LNCaP clone FGC (cell line): ENCODE data around the gene TDRD9.

ENCODE experiments used
- DNase-seq: peaks from one replicate; pipeline ENCODE4 v3.0.0-alpha.2; 2011; ENCODE audit warnings: low read depth
- H3K4me3 ChIP-seq: 2 replicates; pipeline ENCODE4 v1.5.1; 2011; ENCODE audit warnings: mild to moderate bottlenecking, low read depth, low read length, control low read depth
- TF ChIP-seq, protein P1 (sequence below): IDR thresholded peaks from 2 replicates; pipeline ENCODE4 v1.5.1; 2012; ENCODE audit warnings: mild to moderate bottlenecking; ENCODE audit not compliant: control insufficient read depth, insufficient read depth; ENCODE audit errors: extremely low read depth

TDRD9 gene

GRCh38 chr14:104039214-104039613, 111.0 kb downstream of the TDRD9 start:
- TF ChIP-seq, protein P1, sequence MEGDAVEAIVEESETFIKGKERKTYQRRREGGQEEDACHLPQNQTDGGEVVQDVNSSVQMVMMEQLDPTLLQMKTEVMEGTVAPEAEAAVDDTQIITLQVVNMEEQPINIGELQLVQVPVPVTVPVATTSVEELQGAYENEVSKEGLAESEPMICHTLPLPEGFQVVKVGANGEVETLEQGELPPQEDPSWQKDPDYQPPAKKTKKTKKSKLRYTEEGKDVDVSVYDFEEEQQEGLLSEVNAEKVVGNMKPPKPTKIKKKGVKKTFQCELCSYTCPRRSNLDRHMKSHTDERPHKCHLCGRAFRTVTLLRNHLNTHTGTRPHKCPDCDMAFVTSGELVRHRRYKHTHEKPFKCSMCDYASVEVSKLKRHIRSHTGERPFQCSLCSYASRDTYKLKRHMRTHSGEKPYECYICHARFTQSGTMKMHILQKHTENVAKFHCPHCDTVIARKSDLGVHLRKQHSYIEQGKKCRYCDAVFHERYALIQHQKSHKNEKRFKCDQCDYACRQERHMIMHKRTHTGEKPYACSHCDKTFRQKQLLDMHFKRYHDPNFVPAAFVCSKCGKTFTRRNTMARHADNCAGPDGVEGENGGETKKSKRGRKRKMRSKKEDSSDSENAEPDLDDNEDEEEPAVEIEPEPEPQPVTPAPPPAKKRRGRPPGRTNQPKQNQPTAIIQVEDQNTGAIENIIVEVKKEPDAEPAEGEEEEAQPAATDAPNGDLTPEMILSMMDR: no peak
- DNase-seq: no peak
- H3K4me3 ChIP-seq: no peak overlapping the region

- TF ChIP-seq, protein P1: no peak
- no peak for DNase-seq
- H3K4me3 ChIP-seq: no peak overlapping the region
Observed at GRCh38 chr14:104040539-104040938, 112.3 kb downstream of the TDRD9 start.

GRCh38 chr14:104041430-104042104, 113.3 kb downstream of the TDRD9 start:
- TF ChIP-seq, protein P1: no peak
- no peak for DNase-seq
- H3K4me3 ChIP-seq: no peak overlapping the region

DNA sequence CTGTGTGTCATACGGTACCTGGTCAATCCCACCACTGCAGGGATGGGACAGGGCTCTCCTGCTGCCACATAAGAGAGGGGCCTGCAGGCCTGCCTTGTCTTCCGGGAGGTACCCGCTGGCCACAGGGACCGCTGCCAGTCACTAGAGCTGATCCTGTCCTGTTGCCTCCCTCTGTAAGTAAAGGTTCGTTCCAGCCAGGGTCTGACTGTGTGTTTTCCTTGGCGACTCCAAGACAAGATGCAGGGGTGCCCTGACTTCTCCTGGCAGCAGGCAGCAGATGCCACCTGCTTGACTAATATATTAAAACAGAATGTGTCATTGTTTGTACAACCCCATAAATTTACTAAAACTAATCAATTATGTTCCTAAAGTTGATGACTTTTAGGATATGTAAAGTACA, 115.8 kb downstream of the TDRD9 start:
- TF ChIP-seq, protein P1: no peak
- no peak for DNase-seq
- no peak overlapping the region for H3K4me3 ChIP-seq

- TF ChIP-seq, protein P1: no peak
- DNase-seq: no peak
- H3K4me3 ChIP-seq: no peak overlapping the region
Observed at GRCh38 chr14:104047761-104048160, 119.5 kb downstream of the TDRD9 start.

- DNase-seq: no peak
- no peak overlapping the region for H3K4me3 ChIP-seq
- TF ChIP-seq, protein P1: no peak
Observed at GRCh38 chr14:104048758-104049507, 120.7 kb downstream of the TDRD9 start.
